Testis (tissue), 2 donors: ENCODE data around the gene TMEM233.
A peak's percentile ranks its signal among the peaks of the same experiment; 100 is the strongest.

Source experiments
- POLR2A ChIP-seq: fragments of 450-650 bp; IDR thresholded peaks from one replicate; pipeline ENCODE4 v1.6.1; 2017; ENCODE audit warnings: antibody characterized with exemption, mild to moderate bottlenecking, moderate library complexity
- TF ChIP-seq, protein P1 (sequence below), 3 experiments: fragments of 450-650 bp in 2 of 3; fragments of 200-600 bp in 1 of 3; sonication (generic) in 1 of 3; IDR thresholded peaks; one replicate each; pipeline ENCODE4 v1.5.1; 2016 to 2019; ENCODE audit warnings: antibody characterized with exemption in 3 of 3, mild to moderate bottlenecking in 2 of 3, moderate library complexity in 1 of 3

DNA sequence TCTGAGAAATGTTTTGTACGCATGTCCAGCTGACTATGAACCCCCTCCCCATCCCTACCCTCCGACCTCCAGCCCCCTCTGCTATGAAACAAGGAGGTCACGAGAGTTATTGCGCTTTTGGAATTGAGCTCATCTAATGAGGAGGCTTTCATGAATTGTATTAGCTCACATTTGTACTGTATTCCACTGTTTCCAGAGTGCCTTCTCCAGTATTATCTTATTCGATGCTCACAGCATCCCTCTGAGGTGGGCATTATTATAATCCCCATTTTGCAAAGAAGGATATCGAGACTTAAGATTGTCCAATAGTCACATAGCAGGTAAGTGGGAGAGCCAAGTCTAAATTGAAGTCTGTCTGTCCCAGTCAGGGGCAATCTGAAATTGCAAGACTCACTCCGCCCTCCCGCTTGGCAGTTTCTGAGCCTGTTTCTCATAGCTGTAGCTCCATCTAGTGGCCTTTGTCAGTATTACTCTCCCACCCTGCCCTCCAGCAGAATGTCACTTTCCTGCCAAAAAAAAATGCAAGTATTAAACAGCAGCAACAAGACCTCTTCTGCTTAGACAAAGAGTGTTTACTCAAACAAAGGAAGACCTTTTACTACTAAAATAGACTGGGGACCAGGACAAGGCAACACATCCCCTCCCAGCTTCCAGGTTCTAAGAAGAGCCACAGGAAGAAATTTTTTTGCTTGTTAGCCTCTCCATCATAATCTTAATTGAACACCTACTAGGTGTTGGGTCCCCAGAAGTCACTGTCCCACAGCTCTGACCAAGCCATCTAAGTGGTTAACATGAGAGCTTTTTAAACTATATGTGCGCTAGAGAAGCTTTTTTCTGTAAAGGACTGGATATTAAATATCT, 48.6 kb upstream of the TMEM233 start:
- TF ChIP-seq, protein P1, sequence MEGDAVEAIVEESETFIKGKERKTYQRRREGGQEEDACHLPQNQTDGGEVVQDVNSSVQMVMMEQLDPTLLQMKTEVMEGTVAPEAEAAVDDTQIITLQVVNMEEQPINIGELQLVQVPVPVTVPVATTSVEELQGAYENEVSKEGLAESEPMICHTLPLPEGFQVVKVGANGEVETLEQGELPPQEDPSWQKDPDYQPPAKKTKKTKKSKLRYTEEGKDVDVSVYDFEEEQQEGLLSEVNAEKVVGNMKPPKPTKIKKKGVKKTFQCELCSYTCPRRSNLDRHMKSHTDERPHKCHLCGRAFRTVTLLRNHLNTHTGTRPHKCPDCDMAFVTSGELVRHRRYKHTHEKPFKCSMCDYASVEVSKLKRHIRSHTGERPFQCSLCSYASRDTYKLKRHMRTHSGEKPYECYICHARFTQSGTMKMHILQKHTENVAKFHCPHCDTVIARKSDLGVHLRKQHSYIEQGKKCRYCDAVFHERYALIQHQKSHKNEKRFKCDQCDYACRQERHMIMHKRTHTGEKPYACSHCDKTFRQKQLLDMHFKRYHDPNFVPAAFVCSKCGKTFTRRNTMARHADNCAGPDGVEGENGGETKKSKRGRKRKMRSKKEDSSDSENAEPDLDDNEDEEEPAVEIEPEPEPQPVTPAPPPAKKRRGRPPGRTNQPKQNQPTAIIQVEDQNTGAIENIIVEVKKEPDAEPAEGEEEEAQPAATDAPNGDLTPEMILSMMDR (IDR thresholded peaks at IDR 0.05): peak; percentile 62 to 82 (median 77)
- TF ChIP-seq POLR2A: no peak
